ENCODE results near the gene ZNF273.
"Not testable (repeated sequence)": the region's sequence is repeated elsewhere in the genome, so short reads cannot be mapped to it uniquely, and the experiment has no call there.

ZNF273 gene

DNA sequence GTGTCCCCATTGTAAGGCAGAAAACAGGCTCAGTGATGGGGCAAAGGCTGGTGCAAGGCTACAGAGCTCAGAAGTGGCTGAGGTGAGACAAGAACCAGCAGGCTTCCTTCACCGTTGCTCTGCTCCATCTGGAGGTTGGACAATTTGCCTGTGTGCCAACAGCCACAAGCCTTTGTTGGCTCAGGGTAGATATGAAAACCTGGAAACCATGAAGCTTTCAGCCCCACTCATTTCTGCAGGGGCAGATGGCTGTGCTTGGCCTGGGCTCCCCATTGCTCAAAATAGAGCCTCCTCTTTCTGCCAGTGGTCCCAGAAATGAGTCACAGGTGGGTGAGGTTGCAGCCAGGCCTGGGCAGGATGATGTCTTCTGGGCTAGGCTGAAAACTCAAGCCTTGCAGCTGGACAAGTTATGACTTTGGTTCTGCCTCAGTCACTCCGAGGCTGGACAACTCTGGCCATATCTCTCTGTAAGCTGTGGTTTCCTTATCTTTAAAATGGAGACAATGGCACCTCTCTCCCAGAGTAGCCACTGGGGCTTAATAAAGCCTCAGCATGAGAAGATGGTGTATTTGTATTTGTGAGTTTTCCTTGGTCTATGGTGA lies 12.2 kb upstream of the ZNF273 start:
- DNase-seq: peak; percentile 60

DNA sequence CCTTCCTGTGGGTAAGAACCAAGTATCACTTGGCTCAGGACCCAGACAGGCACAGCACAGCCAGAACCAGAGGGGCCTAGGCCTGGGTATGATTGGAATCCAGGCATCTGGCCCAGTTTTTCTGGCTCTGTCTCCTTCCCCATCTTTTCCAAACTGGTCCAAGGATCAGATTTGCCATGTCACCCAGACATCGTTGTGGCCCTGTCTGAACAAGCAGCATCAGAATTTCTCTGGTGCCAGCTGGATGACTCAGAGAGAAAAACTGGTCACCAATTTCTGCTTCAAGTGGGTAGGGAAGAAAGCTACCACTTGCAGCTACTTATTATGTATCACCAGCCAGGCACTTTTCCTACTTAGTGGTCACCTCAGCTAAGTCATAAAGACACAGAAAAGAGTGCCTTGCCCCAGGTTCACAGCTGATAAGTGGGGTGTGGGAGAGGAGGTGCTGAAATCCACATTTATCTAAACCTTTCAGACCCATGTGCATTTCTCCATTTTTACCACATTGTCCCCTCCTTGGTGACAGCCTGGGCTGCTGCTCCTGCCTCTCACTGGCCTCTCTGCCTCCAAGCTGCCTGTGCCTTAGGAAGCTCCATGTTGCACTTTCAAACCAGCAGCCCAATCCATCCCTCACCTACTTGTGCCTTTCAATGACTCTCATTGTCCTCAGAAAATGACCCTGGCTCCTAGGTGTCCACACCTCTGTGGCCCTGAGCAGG lies 11.6 kb upstream of the ZNF273 start:
- DNase-seq: peak; percentile 70

GRCh38 chr7:64892116-64892515 lies 11.0 kb upstream of the ZNF273 start:
- DNase-seq: no peak

DNA sequence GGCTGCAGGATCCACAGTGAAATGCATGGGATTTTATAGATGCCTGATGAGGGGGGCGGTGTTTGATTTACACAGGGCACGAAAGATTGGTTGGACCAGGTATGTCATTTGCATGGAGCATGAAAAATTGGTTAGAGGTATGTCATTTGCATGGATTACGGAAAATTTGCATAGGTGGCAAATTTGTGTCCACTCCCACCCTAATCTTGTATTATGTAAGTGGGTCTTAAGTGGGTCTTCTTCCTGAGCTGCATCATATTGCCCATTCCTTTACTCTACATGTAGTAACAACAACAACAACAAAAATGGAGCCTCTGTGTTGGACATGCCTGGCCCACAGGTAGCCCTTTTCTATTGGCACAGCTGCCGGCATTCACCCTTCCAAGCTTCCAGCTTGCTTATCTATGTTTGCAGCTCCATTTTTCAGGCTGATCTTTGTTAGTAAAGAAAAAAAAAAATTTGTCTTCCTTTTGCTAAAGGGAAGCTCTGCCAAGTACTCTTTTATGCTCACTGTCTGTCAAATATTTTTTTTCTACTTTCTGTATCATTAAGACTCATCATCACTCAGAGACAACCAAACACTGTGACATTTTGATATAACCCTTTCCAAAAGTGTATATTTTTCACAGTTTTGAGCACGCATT lies 10.3 kb upstream of the ZNF273 start:
- no peak for DNase-seq

DNA sequence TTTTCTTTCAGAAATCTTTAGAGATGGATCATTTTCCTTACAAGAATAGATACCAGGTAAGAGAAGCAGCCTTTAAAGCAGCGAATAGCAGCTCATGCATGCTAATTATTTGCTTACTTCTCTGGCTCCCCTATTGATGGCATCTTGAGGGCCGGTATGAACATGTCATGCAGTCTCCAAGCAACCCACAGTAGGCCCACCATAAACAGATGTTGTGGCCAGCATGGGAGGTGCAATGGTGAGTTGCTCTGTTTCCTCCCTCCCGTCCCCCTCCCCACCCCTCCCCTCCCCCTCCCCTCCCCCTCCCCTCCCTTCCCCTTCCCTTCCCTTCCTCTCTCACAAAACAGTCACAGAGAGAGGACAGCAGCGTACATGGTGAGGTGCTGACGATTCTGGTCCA lies 9.7 kb upstream of the ZNF273 start:
- no peak for DNase-seq

- not testable (repeated sequence) for DNase-seq
Measured at GRCh38 chr7:64902461-64902805, 640 bp upstream of the ZNF273 start.

DNA sequence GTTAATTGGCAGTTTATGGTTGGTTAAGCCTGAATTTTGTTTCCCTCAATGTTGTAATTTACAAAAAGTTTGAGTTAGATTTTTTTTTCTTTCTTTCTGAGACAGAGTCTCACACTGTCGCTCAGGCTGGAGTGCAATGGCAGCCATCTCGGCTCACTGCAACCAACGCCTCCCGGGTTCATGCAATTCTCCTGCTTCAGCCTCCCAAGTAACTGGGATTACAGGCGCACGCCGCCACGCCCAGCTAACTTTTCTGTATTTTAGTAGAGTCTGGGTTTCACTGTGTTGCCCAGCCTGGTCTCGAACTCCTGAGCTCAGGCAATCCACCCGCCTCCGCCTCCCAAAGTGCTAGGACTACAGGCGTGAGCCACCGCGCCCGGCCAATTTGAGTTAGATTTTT lies 935 bp downstream of the ZNF273 start:
- no peak for DNase-seq

- no peak for DNase-seq
Measured at GRCh38 chr7:64905133-64905532, 2.1 kb downstream of the ZNF273 start.

DNA sequence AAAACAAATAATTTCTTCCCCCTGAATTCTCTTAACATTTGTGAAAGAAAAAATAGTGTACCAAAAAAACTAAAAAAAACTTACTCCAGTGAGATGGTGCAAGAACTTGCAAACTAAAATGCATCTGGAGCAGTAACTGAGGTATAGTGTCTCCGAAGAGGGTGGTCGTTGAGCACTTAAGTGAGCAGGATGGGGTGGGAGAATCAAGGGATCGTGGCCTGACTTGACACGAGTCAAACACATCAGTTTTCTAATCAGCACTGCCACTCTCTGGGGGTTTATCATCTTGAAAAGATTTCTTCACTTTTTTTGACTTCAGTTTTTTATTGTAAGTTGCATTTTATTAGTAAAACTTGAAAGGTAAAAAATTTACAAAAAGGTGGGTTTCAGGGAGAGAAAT lies 2.5 kb downstream of the ZNF273 start:
- DNase-seq: no peak

DNA sequence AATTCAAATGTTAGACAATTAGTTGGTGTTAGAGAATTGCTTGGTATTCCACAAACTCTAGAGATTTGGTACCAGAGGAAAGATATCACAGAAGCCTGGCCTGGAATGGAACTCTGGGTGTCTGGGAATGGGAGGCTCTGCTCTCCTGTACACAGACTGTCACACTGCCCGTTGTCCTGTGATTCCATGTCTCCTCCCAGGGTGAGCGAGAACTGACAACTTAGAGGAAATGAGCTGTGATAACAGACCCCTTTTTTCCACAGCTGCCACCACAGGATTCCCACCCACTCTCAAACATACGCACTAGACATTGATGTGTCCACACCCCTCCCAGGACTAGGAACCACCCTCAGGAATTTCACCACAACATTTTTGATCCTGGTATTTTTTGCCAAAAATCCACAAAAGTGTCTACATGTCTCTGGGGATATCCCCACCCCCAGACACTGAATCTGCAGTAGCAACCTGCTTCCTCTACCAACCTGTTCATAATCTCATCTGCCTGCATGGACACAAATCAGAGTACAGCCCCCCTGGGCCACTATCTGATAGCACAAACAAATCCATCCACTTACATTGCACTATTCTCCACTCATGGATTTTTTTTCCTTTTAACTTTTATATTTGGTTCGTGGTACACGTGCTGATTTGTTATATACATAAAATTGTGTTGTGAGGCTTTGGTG lies 4.7 kb downstream of the ZNF273 start:
- no peak for DNase-seq

GRCh38 chr7:64908358-64908757 lies 5.3 kb downstream of the ZNF273 start:
- DNase-seq: no peak

- DNase-seq: no peak
Measured at GRCh38 chr7:64914557-64914956, 11.5 kb downstream of the ZNF273 start.

DNA sequence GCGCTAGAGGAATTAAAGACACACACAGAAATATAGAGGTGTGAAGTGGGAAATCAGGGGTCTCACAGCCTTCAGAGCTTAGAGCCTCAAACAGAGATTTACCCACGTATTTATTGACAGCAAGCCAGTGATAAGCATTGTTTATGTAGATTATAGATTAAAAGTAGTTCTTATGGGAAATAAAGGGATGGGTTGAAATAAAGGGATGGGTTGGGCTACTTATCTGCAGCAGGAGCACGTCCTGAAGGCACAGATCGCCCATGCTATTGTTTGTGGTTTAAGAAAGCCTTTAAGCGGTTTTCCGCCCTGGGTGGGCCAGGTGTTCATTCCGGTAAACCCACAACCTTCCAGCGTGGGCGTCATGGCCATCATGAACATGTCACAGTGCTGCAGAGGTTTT lies 12.2 kb downstream of the ZNF273 start:
- DNase-seq: not testable (repeated sequence)

DNA sequence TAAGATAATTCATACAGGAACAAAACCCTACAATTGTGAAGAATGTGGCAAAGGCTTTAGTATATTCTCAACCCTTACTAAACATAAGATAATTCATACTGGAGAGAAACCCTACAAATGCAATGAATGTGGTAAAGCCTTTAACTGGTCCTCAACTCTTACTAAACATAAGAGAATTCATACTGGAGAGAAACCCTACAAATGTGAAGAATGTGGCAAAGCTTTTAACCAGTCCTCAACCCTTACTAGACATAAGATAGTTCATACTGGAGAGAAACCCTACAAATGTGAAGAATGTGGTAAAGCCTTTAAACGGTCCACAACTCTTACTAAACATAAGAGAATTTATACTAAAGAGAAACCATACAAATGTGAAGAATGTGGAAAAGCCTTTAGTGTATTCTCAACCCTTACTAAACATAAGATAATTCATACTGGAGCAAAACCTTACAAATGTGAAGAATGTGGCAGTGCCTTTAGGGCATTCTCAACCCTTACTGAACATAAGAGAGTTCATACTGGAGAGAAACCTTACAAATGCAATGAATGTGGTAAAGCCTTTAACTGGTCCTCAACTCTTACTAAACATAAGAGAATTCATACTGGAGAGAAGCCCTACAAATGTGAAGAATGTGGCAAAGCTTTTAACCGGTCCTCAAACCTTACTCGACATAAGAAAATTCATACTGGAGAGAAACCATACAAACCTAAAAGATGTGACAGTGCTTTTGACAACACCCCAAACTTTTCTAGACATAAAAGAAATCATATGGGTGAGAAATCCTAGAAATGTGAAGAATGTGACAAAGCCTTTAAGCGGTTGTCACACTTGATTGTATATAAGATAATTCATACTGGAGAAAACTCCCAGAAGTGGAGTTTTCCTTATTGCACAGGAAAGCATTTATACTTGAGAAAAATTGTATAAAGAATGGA lies 25.4 kb downstream of the ZNF273 start:
- DNase-seq: not testable (repeated sequence)

DNA sequence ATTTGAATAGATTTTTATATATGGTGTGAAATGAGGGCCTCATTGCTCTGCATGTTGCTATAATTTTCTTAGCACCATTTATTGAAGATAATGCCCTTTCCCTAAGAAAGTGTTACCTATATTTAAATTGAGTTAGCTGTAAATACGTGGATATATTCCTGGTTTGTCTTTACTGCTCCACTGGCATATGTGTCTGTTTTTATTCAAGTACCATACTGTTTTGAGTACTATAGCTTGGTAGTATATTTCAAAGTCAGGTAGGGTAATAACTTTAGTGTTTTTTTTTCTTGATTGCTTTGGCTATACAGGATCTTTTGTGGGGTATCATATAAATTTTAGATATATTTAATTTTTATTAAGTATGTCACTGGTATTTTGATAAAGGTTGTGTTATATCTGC lies 31.4 kb downstream of the ZNF273 start:
- no peak for DNase-seq

DNA sequence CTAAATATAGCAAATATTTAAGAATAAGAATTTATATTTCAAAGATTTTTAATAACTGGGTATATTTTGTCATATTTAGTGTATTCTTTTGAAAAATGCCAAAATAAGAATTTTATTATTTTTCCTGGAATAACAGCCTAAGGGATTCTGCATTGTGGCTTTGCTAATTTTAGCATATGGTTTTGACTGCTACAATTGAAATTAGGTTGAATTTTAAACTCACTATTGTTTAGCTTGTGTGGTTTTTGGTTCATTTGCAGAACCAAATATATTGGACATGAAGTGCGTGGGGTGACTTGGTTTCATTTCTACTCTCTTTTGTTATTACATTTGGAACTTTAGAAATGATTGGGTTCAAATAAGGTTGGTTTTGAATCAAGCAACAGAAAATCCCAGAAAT lies 35.5 kb downstream of the ZNF273 start:
- no peak for DNase-seq

DNA sequence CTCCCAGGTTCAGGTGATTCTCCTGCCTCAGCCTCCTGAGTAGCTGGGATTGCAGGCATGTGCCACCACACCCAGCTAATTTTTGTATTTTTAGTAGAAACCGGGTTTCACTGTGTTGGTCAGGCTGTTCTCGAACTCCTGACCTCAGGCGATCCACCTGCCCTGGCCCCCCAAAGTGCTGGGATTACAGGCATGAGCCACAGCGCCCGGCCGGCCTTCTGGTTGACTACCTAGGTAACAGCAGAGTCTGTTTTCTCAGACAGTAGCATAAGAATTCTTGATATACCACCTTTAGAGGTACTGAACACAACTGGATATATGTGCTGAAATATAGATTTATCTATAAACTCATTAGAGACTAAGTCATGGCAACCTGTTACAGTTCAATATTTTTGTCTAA lies 36.9 kb downstream of the ZNF273 start:
- DNase-seq: not testable (repeated sequence)

GRCh38 chr7:64944667-64945502 lies 41.8 kb downstream of the ZNF273 start:
- DNase-seq: not testable (repeated sequence)

GRCh38 chr7:64945503-64946175 lies 42.6 kb downstream of the ZNF273 start:
- no peak for DNase-seq

DNA sequence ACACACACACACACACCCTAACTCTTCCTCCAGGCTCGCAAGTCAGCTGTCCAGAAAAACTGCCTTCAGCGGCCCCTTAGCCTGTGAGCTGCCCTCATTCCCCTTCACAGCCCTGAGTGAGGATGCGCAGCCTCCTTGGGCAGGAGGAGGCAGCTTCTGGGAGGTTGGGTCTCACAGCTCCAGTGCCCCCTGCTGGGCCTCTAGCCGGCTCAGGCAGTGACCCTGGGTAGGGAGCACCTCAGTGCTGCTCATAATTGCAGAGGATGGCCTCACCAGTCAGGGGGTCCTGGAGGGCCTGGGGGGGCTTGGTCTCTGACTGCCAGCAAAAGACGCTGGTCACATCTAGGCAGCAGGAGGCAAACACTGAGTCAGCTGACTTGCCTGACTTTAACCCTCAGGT lies 43.7 kb downstream of the ZNF273 start:
- no peak for DNase-seq

Measured in NCI-H446 treated with DMSO at 0.1 percent for 48 hours (cell line).